Right kidney (tissue), 9 donors: Measurements from ENCODE around the gene CDK16.

Experiments
- DNase-seq: peaks from one replicate; pipeline ENCODE4 v3.0.0-alpha.2; 2016
- long read RNA-seq, 8 donors: transcript quantifications; one replicate each; lab custom pipeline, GENCODE V29; 2026

CDK16 gene
- long read RNA-seq, donor 1, transcript CDK16-202 (16 exons, 3,144 nt) = major isoform, 17 of 35 reads
- long read RNA-seq, donor 1, partial matches to known transcripts = 10 of 35 reads
- long read RNA-seq, donor 1, other reads (novel, unspliced or antisense) = 0 of 35 reads
- long read RNA-seq, donor 2, transcript CDK16-202 (16 exons, 3,144 nt) = major isoform, 5 of 29 reads
- long read RNA-seq, donor 2, partial matches to known transcripts = 24 of 29 reads
- long read RNA-seq, donor 2, other reads (novel, unspliced or antisense) = 0 of 29 reads
- long read RNA-seq, donor 3, transcript CDK16-202 (16 exons, 3,144 nt) = major isoform, 7 of 11 reads
- long read RNA-seq, donor 3, partial matches to known transcripts = 0 of 11 reads
- long read RNA-seq, donor 3, other reads (novel, unspliced or antisense) = 0 of 11 reads
- long read RNA-seq, donor 4, transcript CDK16-202 (16 exons, 3,144 nt) = major isoform, 7 of 14 reads
- long read RNA-seq, donor 4, partial matches to known transcripts = 0 of 14 reads
- long read RNA-seq, donor 4, other reads (novel, unspliced or antisense) = 0 of 14 reads
- long read RNA-seq, donor 5, transcript CDK16-202 (16 exons, 3,144 nt) = major isoform, 17 of 45 reads
- long read RNA-seq, donor 5, partial matches to known transcripts = 26 of 45 reads
- long read RNA-seq, donor 5, other reads (novel, unspliced or antisense) = 0 of 45 reads
- long read RNA-seq, donor 6, transcript CDK16-202 (16 exons, 3,144 nt) = major isoform, 10 of 73 reads
- long read RNA-seq, donor 6, partial matches to known transcripts = 58 of 73 reads
- long read RNA-seq, donor 6, other reads (novel, unspliced or antisense) = 0 of 73 reads
- long read RNA-seq, donor 7, transcript CDK16-202 (16 exons, 3,144 nt) = major isoform, 23 of 74 reads
- long read RNA-seq, donor 7, partial matches to known transcripts = 45 of 74 reads
- long read RNA-seq, donor 7, other reads (novel, unspliced or antisense) = 0 of 74 reads
- long read RNA-seq, donor 8, transcript CDK16-202 (16 exons, 3,144 nt) = major isoform, 9 of 13 reads
- long read RNA-seq, donor 8, partial matches to known transcripts = 0 of 13 reads
- long read RNA-seq, donor 8, other reads (novel, unspliced or antisense) = 0 of 13 reads

GRCh38 chrX:47218280-47218919 is at the start of gene CDK16:
Gene CDK16, plus strand, starts transcription at chrX:47218681. Its CDS starts 4,877 bp downstream, at chrX:47223558.
- DNase-seq = peak; percentile 96

DNA sequence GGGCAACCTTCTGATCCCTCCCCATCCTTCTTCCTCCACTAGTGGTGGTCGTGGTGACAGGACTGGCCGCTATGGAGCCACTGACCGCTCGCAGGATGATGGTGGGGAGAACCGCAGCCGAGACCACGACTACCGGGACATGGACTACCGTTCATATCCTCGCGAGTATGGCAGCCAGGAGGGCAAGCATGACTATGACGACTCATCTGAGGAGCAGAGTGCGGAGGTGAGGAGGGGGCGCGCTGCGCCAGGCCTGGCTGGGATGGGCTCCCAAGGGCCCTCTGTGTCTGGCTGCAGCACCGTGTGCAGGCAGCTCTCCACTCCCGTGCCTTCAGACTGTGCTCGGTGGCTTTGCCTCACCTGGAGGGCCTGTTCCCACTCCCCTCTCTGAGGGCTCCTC is 49.2 kb upstream of the CDK16 start:
- DNase-seq = no peak

DNA sequence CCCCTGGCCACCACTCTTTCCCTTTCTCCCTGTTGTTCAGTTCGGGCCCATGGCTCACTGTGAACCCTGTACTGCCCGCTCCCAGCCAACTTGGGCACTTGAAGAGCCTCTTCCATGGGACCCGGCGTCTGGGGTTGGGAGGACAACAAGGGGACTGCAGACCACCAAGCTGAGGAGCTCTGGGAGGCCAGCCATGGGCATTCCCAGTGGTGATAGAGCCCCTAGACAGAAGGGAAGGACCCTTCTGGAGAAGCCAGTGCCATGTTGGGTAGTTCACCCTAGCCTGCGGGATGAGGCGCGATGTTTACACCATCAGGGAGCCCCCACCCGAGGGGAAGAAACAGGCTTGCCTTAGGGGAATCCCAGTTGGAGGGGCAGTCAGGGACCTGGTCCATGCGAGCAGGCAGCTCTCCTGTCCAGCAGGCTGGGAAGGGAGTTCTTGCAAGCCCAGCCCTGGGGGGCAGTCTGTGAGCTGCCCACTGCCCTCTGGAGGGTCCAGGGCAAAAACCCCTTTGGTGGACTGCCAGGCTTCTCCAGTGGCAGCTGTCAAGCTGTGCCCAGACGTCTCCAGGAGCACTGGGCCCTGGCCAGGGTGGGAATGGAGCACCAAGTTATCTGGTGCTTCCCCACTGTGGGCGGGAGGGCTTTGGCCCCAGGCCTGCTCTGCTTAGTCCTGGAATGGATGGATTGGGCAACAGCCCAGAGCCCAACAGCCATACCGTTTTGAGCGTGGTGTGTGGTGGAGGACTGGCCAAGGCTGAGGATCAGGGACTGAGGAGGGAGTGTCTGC is 48.6 kb upstream of the CDK16 start:
- no peak for DNase-seq

- no peak for DNase-seq
Observed at GRCh38 chrX:47170861-47171692, 47.4 kb upstream of the CDK16 start.

GRCh38 chrX:47171996-47172395 is 46.5 kb upstream of the CDK16 start:
- no peak for DNase-seq

GRCh38 chrX:47172549-47172948 is 45.9 kb upstream of the CDK16 start:
- DNase-seq = no peak

- no peak for DNase-seq
Observed at GRCh38 chrX:47172971-47173792, 45.3 kb upstream of the CDK16 start.

DNA sequence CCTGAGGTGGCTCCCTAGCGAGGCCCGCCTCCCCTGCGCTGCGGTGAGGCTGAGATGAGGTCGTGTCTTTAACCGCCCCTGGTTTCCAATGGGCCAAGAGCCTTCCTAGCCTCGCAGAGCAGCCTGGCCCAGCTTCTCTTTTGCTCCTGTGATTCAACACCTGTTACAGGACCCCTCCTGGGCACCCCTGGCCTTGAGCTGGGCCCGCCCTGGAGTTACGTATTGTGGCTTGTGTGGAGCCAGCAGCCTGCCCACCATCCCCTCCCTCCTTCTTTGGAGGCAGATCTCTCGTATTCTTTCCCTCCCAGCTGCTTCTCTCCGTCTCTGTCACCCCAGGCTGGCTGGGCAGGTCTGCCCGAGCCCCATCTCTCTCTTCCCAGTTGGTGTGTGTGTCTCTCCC is 44.1 kb upstream of the CDK16 start:
- DNase-seq = no peak

- no peak for DNase-seq
Observed at GRCh38 chrX:47174846-47175587, 43.5 kb upstream of the CDK16 start.

DNA sequence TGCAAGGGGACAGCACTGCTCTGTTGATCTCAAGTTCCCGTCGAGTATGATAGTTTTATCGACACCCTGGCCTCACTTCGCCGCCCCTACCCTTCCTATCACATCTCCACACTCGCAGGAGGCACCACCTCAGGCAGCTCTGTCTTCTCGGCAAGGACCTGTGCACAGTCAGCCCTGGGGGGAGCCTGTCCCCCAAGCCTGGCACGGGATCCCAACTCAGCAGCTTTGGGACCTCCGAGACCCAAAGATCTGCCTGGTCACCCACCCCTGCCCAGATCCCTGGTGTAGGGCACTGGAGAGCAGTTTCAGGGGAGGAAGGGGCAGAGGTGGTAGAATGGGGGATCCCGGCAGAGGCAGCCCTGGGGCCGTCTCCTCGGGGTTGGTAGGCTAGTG is 42.9 kb upstream of the CDK16 start:
- no peak for DNase-seq

DNA sequence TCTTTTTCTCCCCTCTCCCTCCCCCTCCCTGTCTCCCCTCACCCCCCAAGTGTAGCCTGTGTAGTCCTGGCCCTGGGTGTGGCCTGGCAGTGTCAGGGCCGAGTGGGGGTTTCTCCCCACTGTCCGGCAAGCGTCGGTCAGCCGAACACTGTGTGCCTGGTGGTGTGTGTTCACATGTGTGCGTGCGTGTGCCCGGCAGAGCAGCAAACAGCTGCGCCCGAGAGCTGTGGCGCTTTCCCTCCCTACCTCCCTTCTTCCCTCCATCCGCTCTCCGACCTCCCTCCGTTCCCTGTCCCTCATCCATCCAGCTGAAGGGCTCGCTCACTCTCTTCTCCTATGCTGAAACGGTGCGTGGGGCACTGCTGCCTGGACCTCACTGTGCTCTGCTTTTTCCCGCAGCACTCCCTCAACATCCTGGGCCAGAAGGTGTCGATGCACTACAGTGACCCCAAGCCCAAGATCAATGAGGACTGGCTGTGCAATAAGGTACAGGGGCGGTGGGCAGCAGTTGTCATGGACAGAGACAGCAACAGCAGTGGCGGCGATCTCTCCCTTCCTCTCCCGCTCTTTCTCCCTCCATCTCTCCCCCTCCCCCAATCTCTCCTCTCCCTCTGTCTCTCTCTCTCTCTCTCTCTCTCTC is 42.3 kb upstream of the CDK16 start:
- no peak for DNase-seq

- DNase-seq = no peak
Observed at GRCh38 chrX:47177079-47177478, 41.4 kb upstream of the CDK16 start.

DNA sequence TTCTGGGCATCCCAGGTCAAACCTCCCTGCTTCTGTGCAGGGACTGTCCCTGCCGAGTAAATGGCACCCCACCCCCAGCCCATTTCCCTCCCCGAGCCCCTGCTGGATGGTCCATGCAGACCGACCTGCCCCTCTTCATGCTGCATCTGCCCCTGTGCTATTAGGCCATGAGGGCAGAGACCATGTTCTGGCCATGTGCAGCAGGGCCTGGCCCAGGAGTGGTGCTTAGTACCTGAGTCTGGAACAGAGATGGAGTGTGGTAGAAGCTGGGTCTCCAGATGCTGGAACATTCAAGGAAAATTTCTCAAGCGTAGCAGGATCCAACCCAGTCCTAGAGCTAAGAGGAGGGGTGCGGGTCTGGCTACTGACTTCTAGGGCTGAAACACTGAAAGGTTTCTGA is 40.1 kb upstream of the CDK16 start:
- DNase-seq = no peak

DNA sequence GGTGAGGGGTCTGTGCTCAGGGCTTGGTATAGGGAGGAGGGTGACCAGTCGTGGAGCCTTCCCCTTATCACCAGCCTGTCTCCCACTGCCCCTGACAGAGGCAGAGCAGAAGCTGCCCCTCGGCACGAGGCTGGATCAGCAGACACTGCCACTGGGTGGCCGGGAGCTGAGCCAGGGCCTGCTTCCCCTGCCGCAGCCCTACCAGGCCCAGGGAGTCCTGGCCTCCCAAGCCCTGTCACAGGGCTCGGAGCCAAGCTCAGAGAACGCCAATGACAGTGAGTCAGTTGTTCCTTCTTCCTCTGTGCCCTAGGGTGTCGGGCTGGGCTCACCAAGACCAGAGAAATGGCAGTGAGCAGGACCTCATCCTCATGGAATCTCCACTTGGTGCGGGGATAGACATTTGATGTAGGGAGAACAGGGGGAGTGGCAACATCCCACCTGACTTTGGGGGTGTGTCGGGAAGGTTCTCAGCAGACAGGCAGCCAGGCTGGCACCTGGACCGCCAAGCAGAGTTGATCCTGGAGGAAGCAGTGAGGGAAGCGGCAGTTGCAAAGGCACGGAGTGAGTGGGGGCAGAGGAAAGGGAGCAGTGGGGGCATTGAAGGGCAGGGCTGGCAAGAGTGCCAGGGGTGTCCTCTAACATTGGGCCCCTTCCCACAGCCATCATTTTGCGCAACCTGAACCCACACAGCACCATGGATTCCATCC is 39.1 kb upstream of the CDK16 start:
- DNase-seq = no peak

DNA sequence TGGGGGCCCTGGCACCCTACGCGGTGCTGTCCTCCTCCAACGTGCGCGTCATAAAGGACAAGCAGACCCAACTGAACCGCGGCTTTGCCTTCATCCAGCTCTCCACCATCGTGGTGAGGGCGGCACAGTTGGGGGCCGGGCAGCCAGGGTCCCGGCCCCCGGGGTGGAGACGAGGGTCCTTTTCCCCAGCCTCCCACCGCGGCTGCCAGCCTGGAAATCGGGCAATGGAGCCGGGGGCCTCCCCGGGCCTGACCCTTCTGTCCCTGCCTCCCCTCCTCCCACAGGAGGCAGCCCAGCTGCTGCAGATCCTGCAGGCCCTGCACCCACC is 38.6 kb upstream of the CDK16 start:
- DNase-seq = no peak

DNA sequence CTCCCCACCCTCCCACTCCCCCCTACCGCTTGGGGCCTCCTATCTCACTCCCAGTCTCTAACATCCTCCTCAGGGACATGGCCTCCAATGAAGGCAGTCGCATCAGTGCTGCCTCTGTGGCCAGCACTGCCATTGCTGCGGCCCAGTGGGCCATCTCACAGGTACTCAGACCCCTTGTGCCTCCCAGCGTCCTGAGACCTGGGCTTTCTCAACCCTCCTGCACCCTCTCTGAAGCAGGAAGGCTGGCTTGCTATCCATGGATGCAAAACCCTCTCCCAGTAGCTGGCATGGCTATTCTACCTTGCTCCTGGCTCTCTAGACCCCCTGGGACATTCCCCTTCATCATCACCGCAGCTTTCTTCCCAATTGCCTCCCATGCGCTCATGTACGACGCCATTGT is 38.1 kb upstream of the CDK16 start:
- no peak for DNase-seq

GRCh38 chrX:47181301-47181700 is 37.2 kb upstream of the CDK16 start:
- no peak for DNase-seq

- DNase-seq = no peak
Observed at GRCh38 chrX:47182106-47182700, 36.3 kb upstream of the CDK16 start.
